ENCODE measurements around the gene TRMT10C. TPM values are rescaled to one million over a fixed set of nuclear protein-coding genes. Genes with fewer than 3 reads are reported as not detected.
A peak's percentile ranks its signal among the peaks of the same experiment; 100 is the strongest.

Gene TRMT10C
- total and polyA plus RNA-seq, 2 experiments from 2014 or later = 37.9 to 42.0 TPM

DNA sequence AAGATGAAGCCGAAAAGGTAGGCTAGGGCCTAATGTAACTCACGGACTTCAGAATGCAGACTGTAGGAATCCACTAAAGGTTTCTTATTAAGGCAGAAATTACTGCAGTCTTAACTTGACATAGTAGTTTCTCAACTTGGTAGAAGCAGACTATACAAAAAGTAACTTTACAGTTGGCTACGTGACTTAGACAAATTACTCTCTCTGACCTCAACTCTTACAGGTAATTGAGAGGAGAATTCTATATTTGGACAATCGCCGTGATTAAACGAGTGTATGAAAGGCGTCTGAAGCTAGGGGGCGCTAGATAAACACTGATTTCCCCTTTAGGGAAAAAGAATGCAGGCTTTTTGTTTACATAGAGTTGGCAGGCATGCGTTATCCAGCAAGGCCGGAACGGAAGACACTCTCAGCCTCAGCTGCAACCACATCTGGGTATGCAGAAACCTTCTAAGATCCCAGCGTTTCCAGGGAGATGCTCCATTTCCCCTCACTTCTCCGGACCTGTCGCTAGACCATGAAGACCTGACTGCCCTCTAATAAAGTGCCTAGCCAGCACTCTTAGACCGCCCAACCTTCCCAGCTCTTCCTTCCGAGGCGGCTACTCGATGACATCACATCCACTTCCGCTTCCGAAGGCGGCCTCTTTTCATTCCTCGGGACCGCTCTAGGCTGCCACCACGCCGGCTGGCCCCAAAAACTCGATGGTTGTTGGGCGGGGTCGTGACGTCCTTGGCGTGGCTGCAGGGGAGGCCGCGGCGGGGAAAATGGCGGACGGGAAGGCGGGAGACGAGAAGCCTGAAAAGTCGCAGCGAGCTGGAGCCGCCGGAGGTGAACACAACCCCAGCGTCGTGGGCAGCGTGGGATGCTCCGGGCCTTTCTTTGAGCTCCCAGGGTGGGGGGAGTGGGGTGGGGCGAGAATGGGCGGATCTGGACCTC lies 12.1 kb downstream of the TRMT10C start, which contains the start of gene PCNP:
Gene PCNP, plus strand, starts transcription at position 732 of the 939 bp plus-strand sequence. Its CDS starts 36 bp downstream, at position 768.
- Histone ChIP-seq H3K9me3 (ENCODE audit: low read depth) (no peaks in the 10 kb centered on the region), H3K9me2 (replicated peaks; ENCODE audit: insufficient read depth) (no peaks in the 10 kb centered on the region), H3K79me2 (peaks cover 45% of the 10 kb centered on the region), H3K27ac (peak within 1 kb of the TSS; percentile 88), H3K4me3 (peak within 1 kb of the TSS; percentile 89), H4K20me1 (ENCODE audit: insufficient read depth, poor library complexity, severe bottlenecking) (peaks cover 22% of the 10 kb centered on the region), H3K4me1 (ENCODE audit: insufficient read depth) (peaks cover 17% of the 10 kb centered on the region), H3K4me2 (peak within 1 kb of the TSS; percentile 92), H3K36me3 (replicated peaks; ENCODE audit: insufficient read depth, low read depth) (no peaks in the 10 kb centered on the region), H3K27me3 (no peaks in the 10 kb centered on the region), H2AFZ (peak within 1 kb of the TSS; percentile 26)
- TF ChIP-seq, protein P1, sequence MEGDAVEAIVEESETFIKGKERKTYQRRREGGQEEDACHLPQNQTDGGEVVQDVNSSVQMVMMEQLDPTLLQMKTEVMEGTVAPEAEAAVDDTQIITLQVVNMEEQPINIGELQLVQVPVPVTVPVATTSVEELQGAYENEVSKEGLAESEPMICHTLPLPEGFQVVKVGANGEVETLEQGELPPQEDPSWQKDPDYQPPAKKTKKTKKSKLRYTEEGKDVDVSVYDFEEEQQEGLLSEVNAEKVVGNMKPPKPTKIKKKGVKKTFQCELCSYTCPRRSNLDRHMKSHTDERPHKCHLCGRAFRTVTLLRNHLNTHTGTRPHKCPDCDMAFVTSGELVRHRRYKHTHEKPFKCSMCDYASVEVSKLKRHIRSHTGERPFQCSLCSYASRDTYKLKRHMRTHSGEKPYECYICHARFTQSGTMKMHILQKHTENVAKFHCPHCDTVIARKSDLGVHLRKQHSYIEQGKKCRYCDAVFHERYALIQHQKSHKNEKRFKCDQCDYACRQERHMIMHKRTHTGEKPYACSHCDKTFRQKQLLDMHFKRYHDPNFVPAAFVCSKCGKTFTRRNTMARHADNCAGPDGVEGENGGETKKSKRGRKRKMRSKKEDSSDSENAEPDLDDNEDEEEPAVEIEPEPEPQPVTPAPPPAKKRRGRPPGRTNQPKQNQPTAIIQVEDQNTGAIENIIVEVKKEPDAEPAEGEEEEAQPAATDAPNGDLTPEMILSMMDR (IDR thresholded peaks at IDR 0.05; ENCODE audit: poor library complexity) = peak; percentile 90
- TF ChIP-seq EZH2phosphoT487 (IDR thresholded peaks at IDR 0.05; ENCODE audit: low read depth, severe bottlenecking, unreplicated experiment) = no peak
- peak; percentile 99 for DNase-seq (ENCODE audit: low spot score)
- WGBS (ENCODE audit: low lambda C conversion rate, missing lambda C conversion rate) = 4% methylated on average over 36 of the region's 47 CpGs

DNA sequence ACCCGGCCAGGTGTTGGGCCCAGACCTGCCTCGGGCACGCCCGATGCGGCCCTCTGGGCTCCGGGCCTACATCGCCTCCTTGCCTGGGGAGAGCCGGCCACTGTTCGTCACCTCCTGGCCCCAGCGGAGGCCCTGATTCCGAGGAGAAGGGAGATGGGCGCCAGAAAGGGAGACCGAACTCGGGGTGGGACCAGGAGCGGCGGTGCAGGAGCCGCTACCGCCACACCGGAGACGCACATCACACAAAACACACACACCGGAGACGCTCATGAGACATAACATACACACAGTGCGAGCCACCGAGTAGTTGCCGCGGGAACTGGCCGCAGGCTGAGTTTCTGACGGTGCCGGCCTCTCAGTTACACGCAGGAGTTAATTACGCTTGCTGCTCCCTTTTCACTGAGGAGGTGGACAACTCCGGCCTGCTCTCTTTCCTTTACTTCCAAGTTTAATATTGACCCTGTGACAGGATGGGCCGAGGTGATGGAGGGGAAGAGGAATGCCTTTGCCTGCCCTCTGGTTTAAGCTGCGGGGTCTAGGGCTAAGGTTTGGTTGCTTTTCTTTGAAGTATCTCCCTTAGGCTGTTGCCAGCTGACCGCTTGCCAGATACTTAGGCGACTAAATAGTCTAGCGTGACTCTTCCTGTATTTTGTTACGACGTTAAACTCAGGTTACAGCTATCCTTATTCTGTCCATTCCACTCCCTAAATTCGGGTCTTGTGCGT lies 12.9 kb downstream of the TRMT10C start:
- Histone ChIP-seq H3K27ac (peak overlapping the region; percentile 88), H3K9me2 (replicated peaks; ENCODE audit: insufficient read depth) (no peaks in the 10 kb centered on the region), H3K36me3 (replicated peaks; ENCODE audit: insufficient read depth, low read depth) (no peaks in the 10 kb centered on the region), H3K4me3 (peak overlapping the region; percentile 89), H3K4me1 (ENCODE audit: insufficient read depth) (peaks cover 19% of the 10 kb centered on the region), H3K27me3 (no peaks in the 10 kb centered on the region), H3K4me2 (peak overlapping the region; percentile 92), H3K79me2 (peaks cover 54% of the 10 kb centered on the region), H4K20me1 (ENCODE audit: insufficient read depth, poor library complexity, severe bottlenecking) (peaks cover 30% of the 10 kb centered on the region), H3K9me3 (ENCODE audit: low read depth) (no peaks in the 10 kb centered on the region), H2AFZ (peak overlapping the region; percentile 4)
- no peak for DNase-seq (ENCODE audit: low spot score)
- under 1% methylated on average over 30 of the region's 41 CpGs for WGBS (ENCODE audit: low lambda C conversion rate, missing lambda C conversion rate)
- no peak for TF ChIP-seq EZH2phosphoT487 (IDR thresholded peaks at IDR 0.05; ENCODE audit: low read depth, severe bottlenecking, unreplicated experiment)
- no peak for TF ChIP-seq EZH2 (IDR thresholded peaks at IDR 0.05; ENCODE audit: borderline replicate concordance)
- TF ChIP-seq, protein P1 (IDR thresholded peaks at IDR 0.05; ENCODE audit: poor library complexity) = no peak

DNA sequence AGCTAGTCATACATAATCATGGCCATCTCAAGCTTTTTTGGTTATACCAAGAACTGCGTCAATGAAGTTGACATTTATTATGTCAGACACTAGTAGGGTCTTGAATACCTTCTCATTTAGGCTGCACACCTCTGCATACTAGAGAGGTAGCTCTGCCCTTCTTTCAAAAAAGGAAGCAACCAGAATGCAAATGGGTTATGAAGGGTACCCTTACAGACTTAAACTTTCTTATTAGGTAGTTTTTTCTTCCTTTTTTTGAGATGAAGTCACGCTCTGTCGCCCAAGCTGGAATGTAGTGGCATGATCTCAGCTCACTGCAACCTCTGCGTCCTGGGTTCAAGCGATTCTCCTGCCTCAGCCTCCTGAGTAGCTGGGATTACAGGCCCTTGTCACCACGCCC lies 15.6 kb downstream of the TRMT10C start:
- over 99% methylated on average over 6 of the region's 6 CpGs for WGBS (ENCODE audit: low lambda C conversion rate, missing lambda C conversion rate)
- Histone ChIP-seq H3K27ac (no peak overlapping the region), H3K4me3 (no peak overlapping the region), H2AFZ (no peak overlapping the region), H3K79me2 (peaks cover 81% of the 10 kb centered on the region), H3K9me3 (ENCODE audit: low read depth) (no peaks in the 10 kb centered on the region), H3K9me2 (replicated peaks; ENCODE audit: insufficient read depth) (no peaks in the 10 kb centered on the region), H3K4me2 (no peak overlapping the region), H3K27me3 (no peaks in the 10 kb centered on the region), H3K36me3 (replicated peaks; ENCODE audit: insufficient read depth, low read depth) (no peaks in the 10 kb centered on the region), H3K4me1 (ENCODE audit: insufficient read depth) (peaks cover 19% of the 10 kb centered on the region), H4K20me1 (ENCODE audit: insufficient read depth, poor library complexity, severe bottlenecking) (peaks cover 56% of the 10 kb centered on the region)
- no peak for DNase-seq (ENCODE audit: low spot score)
- TF ChIP-seq, protein P1 (IDR thresholded peaks at IDR 0.05; ENCODE audit: poor library complexity) = no peak
- TF ChIP-seq EZH2 (IDR thresholded peaks at IDR 0.05; ENCODE audit: borderline replicate concordance) (no peak), EZH2phosphoT487 (IDR thresholded peaks at IDR 0.05; ENCODE audit: low read depth, severe bottlenecking, unreplicated experiment) (no peak)

Data from hepatocyte (in vitro differentiated cells).